PFSK-1 (cell line): ENCODE data around the gene WDFY3.

Experiments used
- POLR2AphosphoS5 ChIP-seq: IDR thresholded peaks from 2 replicates; pipeline ENCODE4 v1.6.1; 2012; ENCODE audit warnings: low read depth, mild to moderate bottlenecking, control low read depth, low read length, moderate library complexity
- REST ChIP-seq, 2 experiments: IDR thresholded peaks; 2 replicates each; pipeline versions ENCODE4 v1.6.1 to v1.8.0; 2011 to 2012; ENCODE audit warnings: low read depth in 2 of 2, low read length in 2 of 2, control low read depth in 1 of 2, inconsistent platforms in 1 of 2, mild to moderate bottlenecking in 1 of 2, moderate library complexity in 1 of 2; ENCODE audit not compliant: insufficient read depth in 1 of 2

GRCh38 chr4:84857296-84857695 lies 109.2 kb downstream of the WDFY3 start:
- TF ChIP-seq POLR2AphosphoS5 (no peak), REST (IDR thresholded peaks at IDR 0.05; ENCODE audit: insufficient read depth in 1 of 2, low read depth in 2 of 2, low read length in 2 of 2) (no peak)
